Measurements from ENCODE around the gene ITIH1. TPM values are rescaled to one million over a fixed set of nuclear protein-coding genes. Genes with fewer than 3 reads are reported as not detected.

Gene ITIH1
- total and polyA plus RNA-seq, 4 donors, result 0.11 to 0.50 (median 0.35) TPM

GRCh38 chr3:52824037-52824436 is 46.6 kb downstream of the ITIH1 start:
- Histone ChIP-seq H3K9me3 (ENCODE audit: control insufficient read depth in 4 of 4, insufficient read depth in 3 of 4, low read length in 3 of 4) (no peaks in the 10 kb centered on the region), H3K9ac (ENCODE audit: insufficient read depth in 1 of 2, low read length in 2 of 2) (no peak overlapping the region), H3K27ac (ENCODE audit: low read depth in 1 of 2, low read length in 1 of 2) (no peak overlapping the region), H3K36me3 (ENCODE audit: control insufficient read depth in 4 of 4, insufficient read depth in 4 of 4, low read length in 4 of 4) (peaks cover 0 to 12% (median 1%) of the 10 kb centered on the region in 4 donors), H3K4me3 (no peak overlapping the region), H3K27me3 (ENCODE audit: control insufficient read depth in 3 of 3, insufficient read depth in 3 of 3, low read length in 2 of 3) (no peaks in the 10 kb centered on the region), H3K4me1 (ENCODE audit: control insufficient read depth in 5 of 5, insufficient read depth in 5 of 5, low read length in 5 of 5) (peaks cover 0 to 6% (median 0%) of the 10 kb centered on the region in 5 donors)
- no peak for TF ChIP-seq CTCF (IDR thresholded peaks at IDR 0.05; ENCODE audit: control extremely low read depth, extremely low read depth)
- no peak for DNase-seq
- 93 to 95% methylated on average over 10 of the region's 10 CpGs for WGBS, 2 donors
- ATAC-seq (ENCODE audit: insufficient read depth, low FRiP score), result no peak

- no peak for DNase-seq
- H3K9me3 ChIP-seq (ENCODE audit: control insufficient read depth in 4 of 4, insufficient read depth in 3 of 4, low read length in 3 of 4), result no peaks in the 10 kb centered on the region
- TF ChIP-seq CTCF (IDR thresholded peaks at IDR 0.05; ENCODE audit: control extremely low read depth, extremely low read depth), result no peak
- no peak overlapping the region for H3K27ac ChIP-seq (ENCODE audit: low read depth in 1 of 2, low read length in 1 of 2)
- peaks cover 0 to 6% (median 0%) of the 10 kb centered on the region in 5 donors for H3K4me1 ChIP-seq (ENCODE audit: control insufficient read depth in 5 of 5, insufficient read depth in 5 of 5, low read length in 5 of 5)
- H3K4me3 ChIP-seq, result no peak overlapping the region
- no peaks in the 10 kb centered on the region for H3K27me3 ChIP-seq (ENCODE audit: control insufficient read depth in 3 of 3, insufficient read depth in 3 of 3, low read length in 2 of 3)
- H3K9ac ChIP-seq (ENCODE audit: insufficient read depth in 1 of 2, low read length in 2 of 2), result no peak overlapping the region
- 71 to 73% methylated on average over 9 of the region's 9 CpGs for WGBS, 2 donors
- H3K36me3 ChIP-seq (ENCODE audit: control insufficient read depth in 4 of 4, insufficient read depth in 4 of 4, low read length in 4 of 4), result peaks cover 0 to 12% (median 1%) of the 10 kb centered on the region in 4 donors
- no peak for ATAC-seq (ENCODE audit: insufficient read depth, low FRiP score)
These were observed 50.0 kb downstream of the ITIH1 start for GRCh38 chr3:52827441-52827840.

- Histone ChIP-seq H3K36me3 (ENCODE audit: control insufficient read depth in 4 of 4, insufficient read depth in 4 of 4, low read length in 4 of 4) (peaks cover 0 to 12% (median 1%) of the 10 kb centered on the region in 4 donors), H3K9ac (ENCODE audit: insufficient read depth in 1 of 2, low read length in 2 of 2) (no peak overlapping the region), H3K4me3 (no peak overlapping the region), H3K27ac (ENCODE audit: low read depth in 1 of 2, low read length in 1 of 2) (no peak overlapping the region), H3K9me3 (ENCODE audit: control insufficient read depth in 4 of 4, insufficient read depth in 3 of 4, low read length in 3 of 4) (no peaks in the 10 kb centered on the region), H3K4me1 (ENCODE audit: control insufficient read depth in 5 of 5, insufficient read depth in 5 of 5, low read length in 5 of 5) (peaks cover 0 to 6% (median 0%) of the 10 kb centered on the region in 5 donors), H3K27me3 (ENCODE audit: control insufficient read depth in 3 of 3, insufficient read depth in 3 of 3, low read length in 2 of 3) (no peaks in the 10 kb centered on the region)
- no peak for DNase-seq
- 69 to 85% methylated on average over 10 of the region's 10 CpGs for whole genome bisulfite sequencing, 2 donors
- no peak for TF ChIP-seq CTCF (IDR thresholded peaks at IDR 0.05; ENCODE audit: control extremely low read depth, extremely low read depth)
- no peak for ATAC-seq (ENCODE audit: insufficient read depth, low FRiP score)
These were observed 50.5 kb downstream of the ITIH1 start for GRCh38 chr3:52827866-52828376.

GRCh38 chr3:52829482-52829881 is 52.1 kb downstream of the ITIH1 start:
- H3K36me3 ChIP-seq (ENCODE audit: control insufficient read depth in 4 of 4, insufficient read depth in 4 of 4, low read length in 4 of 4), result peaks cover 0 to 2% (median 0%) of the 10 kb centered on the region in 4 donors
- H3K4me1 ChIP-seq (ENCODE audit: control insufficient read depth in 5 of 5, insufficient read depth in 5 of 5, low read length in 5 of 5), result peaks cover 0 to 11% (median 3%) of the 10 kb centered on the region in 5 donors
- no peak overlapping the region for H3K27ac ChIP-seq (ENCODE audit: low read depth in 1 of 2, low read length in 1 of 2)
- ATAC-seq (ENCODE audit: insufficient read depth, low FRiP score) (no peak), DNase-seq (no peak)
- 87 to 96% methylated on average over 3 of the region's 3 CpGs for WGBS, 2 donors
- no peaks in the 10 kb centered on the region for H3K27me3 ChIP-seq (ENCODE audit: control insufficient read depth in 3 of 3, insufficient read depth in 3 of 3, low read length in 2 of 3)
- H3K4me3 ChIP-seq, result no peak overlapping the region
- no peak overlapping the region for H3K9ac ChIP-seq (ENCODE audit: insufficient read depth in 1 of 2, low read length in 2 of 2)
- no peaks in the 10 kb centered on the region for H3K9me3 ChIP-seq (ENCODE audit: control insufficient read depth in 4 of 4, insufficient read depth in 3 of 4, low read length in 3 of 4)
- no peak for TF ChIP-seq CTCF (IDR thresholded peaks at IDR 0.05; ENCODE audit: control extremely low read depth, extremely low read depth)
